GM12878 (cell line): Measurements from ENCODE around the gene KIF25.

Experiments
- BCL11A ChIP-seq: IDR thresholded peaks from 2 replicates; pipeline ENCODE4 v1.6.1; 2011; ENCODE audit warnings: low read depth, low read length
- EP300 ChIP-seq, 2 experiments: fragments of 150-350 bp in 1 of 2; IDR thresholded peaks; 2 replicates each; pipeline ENCODE4 v1.6.1; 2011 to 2012; ENCODE audit warnings: low read depth in 2 of 2, low read length in 2 of 2, borderline replicate concordance in 1 of 2, improper control_type of control experiment in 1 of 2, inconsistent platforms in 1 of 2; ENCODE audit not compliant: control insufficient read depth in 1 of 2
- ETV6 ChIP-seq, 2 experiments: fragments of 450-650 bp in 1 of 2; IDR thresholded peaks in 1 of 2; conservative IDR thresholded peaks in 1 of 2; 2 replicates each; pipeline ENCODE4 v1.6.1; 2014; ENCODE audit warnings: antibody characterized with exemption in 1 of 2, borderline replicate concordance in 1 of 2, low read depth in 1 of 2, mild to moderate bottlenecking in 1 of 2, moderate library complexity in 1 of 2
- HCFC1 ChIP-seq: fragments of 150-350 bp; IDR thresholded peaks from 2 replicates; pipeline ENCODE4 v1.6.1; 2014; ENCODE audit warnings: low read length
- NR2C2 ChIP-seq: IDR thresholded peaks from 2 replicates; pipeline ENCODE4 v1.6.1; 2011; ENCODE audit warnings: borderline replicate concordance, low read depth; ENCODE audit not compliant: control insufficient read depth, insufficient read length
- NRF1 ChIP-seq: conservative IDR thresholded peaks from 2 replicates; pipeline ENCODE4 v1.6.1; 2011; ENCODE audit warnings: mild to moderate bottlenecking, low read depth, low read length, improper control_type of control experiment
- POLR2AphosphoS5 ChIP-seq: IDR thresholded peaks from 2 replicates; pipeline ENCODE4 v1.6.1; 2011; ENCODE audit warnings: mild to moderate bottlenecking, low read length, inconsistent platforms
- TBL1XR1 ChIP-seq: IDR thresholded peaks from 2 replicates; pipeline ENCODE4 v1.6.1; 2012; ENCODE audit warnings: low read depth, low read length, improper control_type of control experiment
- TCF7 ChIP-seq: IDR thresholded peaks from 2 replicates; pipeline ENCODE4 v1.6.1; 2014; ENCODE audit warnings: antibody characterized with exemption, borderline replicate concordance
- YY1 ChIP-seq: IDR thresholded peaks from 2 replicates; pipeline ENCODE4 v1.6.1; 2011; ENCODE audit warnings: low read depth, mild to moderate bottlenecking, low read length
- TF ChIP-seq, protein P1 (sequence below): fragments of 450-650 bp; IDR thresholded peaks from 2 replicates; pipeline ENCODE4 v1.6.1; 2016; ENCODE audit warnings: mild to moderate bottlenecking
- TF ChIP-seq, protein P2 (sequence below): IDR thresholded peaks from 2 replicates; pipeline ENCODE4 v1.6.1; 2012; ENCODE audit warnings: low read depth, low read length, improper control_type of control experiment
- TF ChIP-seq, protein P3 (sequence below), 3 experiments: IDR thresholded peaks in 2 of 3; conservative IDR thresholded peaks in 1 of 3; 2 replicates each; pipeline ENCODE4 v1.5.1; 2011; ENCODE audit warnings: low read depth in 3 of 3, low read length in 3 of 3, mild to moderate bottlenecking in 3 of 3, control low read depth in 2 of 3, moderate library complexity in 2 of 3, inconsistent platforms in 1 of 3, mixed read lengths in 1 of 3; ENCODE audit not compliant: control insufficient read depth in 2 of 3, insufficient read depth in 1 of 3; ENCODE audit errors: extremely low read depth in 1 of 3

DNA sequence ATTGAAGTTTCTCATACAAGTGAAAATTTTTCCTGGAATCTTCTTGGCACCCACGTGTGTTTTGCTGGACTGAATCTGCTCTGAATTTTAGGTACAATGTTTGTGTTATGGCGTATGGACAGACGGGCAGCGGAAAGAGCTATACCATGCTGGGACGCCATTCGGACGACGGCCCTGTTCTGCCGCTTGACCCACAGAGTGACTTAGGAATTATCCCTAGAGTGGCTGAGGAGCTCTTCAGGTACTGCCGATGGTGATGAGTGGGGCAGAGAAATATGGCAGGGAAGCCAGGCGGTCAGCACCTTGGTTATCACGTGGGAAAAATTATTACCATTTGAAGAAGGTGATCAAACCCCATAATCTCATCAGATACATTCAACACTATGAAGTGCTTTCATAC, 36.3 kb downstream of the KIF25 start:
- TF ChIP-seq HCFC1 (no peak), NRF1 (no peak), TBL1XR1 (no peak), ETV6 (conservative IDR thresholded peaks at IDR 0.05 in 1 of 2, IDR thresholded peaks at IDR 0.05 in 1 of 2; ENCODE audit: borderline replicate concordance in 1 of 2, low read depth in 1 of 2) (no peak), YY1 (no peak), POLR2AphosphoS5 (no peak), BCL11A (no peak), NR2C2 (no peak), TCF7 (no peak), EP300 (IDR thresholded peaks at IDR 0.05; ENCODE audit: borderline replicate concordance in 1 of 2, control insufficient read depth in 1 of 2, low read depth in 2 of 2, low read length in 2 of 2) (no peak)
- TF ChIP-seq, protein P1, sequence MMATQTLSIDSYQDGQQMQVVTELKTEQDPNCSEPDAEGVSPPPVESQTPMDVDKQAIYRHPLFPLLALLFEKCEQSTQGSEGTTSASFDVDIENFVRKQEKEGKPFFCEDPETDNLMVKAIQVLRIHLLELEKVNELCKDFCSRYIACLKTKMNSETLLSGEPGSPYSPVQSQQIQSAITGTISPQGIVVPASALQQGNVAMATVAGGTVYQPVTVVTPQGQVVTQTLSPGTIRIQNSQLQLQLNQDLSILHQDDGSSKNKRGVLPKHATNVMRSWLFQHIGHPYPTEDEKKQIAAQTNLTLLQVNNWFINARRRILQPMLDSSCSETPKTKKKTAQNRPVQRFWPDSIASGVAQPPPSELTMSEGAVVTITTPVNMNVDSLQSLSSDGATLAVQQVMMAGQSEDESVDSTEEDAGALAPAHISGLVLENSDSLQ = no peak
- TF ChIP-seq, protein P2, sequence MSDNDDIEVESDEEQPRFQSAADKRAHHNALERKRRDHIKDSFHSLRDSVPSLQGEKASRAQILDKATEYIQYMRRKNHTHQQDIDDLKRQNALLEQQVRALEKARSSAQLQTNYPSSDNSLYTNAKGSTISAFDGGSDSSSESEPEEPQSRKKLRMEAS = no peak
- TF ChIP-seq, protein P3, sequence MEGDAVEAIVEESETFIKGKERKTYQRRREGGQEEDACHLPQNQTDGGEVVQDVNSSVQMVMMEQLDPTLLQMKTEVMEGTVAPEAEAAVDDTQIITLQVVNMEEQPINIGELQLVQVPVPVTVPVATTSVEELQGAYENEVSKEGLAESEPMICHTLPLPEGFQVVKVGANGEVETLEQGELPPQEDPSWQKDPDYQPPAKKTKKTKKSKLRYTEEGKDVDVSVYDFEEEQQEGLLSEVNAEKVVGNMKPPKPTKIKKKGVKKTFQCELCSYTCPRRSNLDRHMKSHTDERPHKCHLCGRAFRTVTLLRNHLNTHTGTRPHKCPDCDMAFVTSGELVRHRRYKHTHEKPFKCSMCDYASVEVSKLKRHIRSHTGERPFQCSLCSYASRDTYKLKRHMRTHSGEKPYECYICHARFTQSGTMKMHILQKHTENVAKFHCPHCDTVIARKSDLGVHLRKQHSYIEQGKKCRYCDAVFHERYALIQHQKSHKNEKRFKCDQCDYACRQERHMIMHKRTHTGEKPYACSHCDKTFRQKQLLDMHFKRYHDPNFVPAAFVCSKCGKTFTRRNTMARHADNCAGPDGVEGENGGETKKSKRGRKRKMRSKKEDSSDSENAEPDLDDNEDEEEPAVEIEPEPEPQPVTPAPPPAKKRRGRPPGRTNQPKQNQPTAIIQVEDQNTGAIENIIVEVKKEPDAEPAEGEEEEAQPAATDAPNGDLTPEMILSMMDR (IDR thresholded peaks at IDR 0.05 in 2 of 3, conservative IDR thresholded peaks at IDR 0.05 in 1 of 3; ENCODE audit: control insufficient read depth in 2 of 3, extremely low read depth in 1 of 3, insufficient read depth in 1 of 3, low read depth in 3 of 3, low read length in 3 of 3) = no peak
